ENCODE data around the gene SCAP. TPM values are rescaled to one million over a fixed set of nuclear protein-coding genes. Genes with fewer than 3 reads are reported as not detected.
"Not testable (repeated sequence)": the region's sequence is repeated elsewhere in the genome, so short reads cannot be mapped to it uniquely, and the experiment has no call there.

The SCAP gene
- total RNA-seq, 1 donor from 2014 or later: 43.1 TPM

DNA sequence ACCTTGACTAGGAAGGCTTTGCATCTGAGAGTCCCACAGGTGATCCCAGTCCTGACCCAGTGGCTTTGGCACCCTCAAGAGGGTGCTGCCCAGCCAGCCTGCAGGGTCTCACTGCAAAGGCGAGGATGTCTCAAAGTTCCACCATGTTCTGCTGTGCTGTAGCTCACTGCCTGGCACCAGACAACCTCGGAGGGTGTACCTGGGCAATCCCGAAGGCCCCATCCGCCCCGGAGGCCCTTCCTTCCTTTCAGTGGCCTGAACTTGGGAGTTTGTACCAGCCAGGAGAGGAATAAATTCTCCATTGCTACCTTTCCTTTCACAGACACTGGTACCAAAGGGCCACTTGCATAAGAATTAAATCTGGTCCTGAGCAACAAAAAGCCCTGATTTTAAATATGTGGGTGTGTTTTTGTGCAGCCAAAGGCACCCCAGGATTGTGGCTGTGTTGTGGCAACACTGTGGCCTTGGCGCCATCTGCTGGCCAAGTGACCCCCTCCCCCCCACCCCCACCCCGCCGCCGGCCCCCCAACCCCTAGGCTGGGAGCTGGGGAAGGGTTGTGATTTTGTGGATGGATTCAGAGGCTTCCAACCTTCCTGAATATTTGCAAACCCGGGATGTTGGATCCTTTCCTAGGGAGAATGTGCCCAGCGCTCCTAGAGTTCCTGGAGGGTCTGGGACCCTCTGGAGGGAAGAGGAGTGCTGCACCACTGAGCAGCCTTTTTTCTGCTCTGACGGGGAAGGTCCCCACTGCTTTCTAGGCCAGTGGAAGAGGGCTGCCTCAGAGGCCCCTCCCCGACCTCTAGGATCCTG is 104.6 kb downstream of the SCAP start:
- no peak for DNase-seq
- intact Hi-C loops (cut with micrococcal nuclease): no loop called here

DNA sequence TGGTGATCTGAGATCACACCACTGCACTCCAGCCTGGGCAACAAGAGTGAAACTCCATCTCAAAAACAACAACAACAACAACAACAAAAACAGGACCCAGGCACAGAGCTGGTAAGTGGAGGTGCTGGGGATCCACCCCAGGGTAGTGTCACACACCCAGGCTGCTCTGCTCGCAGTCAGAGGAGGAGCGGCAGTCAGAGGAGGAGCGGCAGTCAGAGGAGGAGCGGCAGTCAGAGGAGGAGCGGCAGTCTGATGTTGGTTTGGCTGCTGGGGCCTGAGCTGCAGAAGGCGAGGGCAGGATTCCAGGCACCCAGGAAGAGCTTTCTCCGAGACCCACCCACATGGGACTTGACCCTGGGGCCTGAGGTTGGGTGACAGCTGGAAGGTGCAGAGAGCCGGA is 105.7 kb downstream of the SCAP start:
- H3K36me3 ChIP-seq; H3K9me3 ChIP-seq (replicated peaks); H3K27me3 ChIP-seq (ENCODE audit: low read depth); H3K27ac ChIP-seq (replicated peaks); H3K4me3 ChIP-seq; H3K4me1 ChIP-seq; DNase-seq; intact Hi-C loops (cut with micrococcal nuclease): not testable (repeated sequence)

More for the DNA sequence above, 104.6 kb downstream of the SCAP start:
- TF ChIP-seq, protein P1, sequence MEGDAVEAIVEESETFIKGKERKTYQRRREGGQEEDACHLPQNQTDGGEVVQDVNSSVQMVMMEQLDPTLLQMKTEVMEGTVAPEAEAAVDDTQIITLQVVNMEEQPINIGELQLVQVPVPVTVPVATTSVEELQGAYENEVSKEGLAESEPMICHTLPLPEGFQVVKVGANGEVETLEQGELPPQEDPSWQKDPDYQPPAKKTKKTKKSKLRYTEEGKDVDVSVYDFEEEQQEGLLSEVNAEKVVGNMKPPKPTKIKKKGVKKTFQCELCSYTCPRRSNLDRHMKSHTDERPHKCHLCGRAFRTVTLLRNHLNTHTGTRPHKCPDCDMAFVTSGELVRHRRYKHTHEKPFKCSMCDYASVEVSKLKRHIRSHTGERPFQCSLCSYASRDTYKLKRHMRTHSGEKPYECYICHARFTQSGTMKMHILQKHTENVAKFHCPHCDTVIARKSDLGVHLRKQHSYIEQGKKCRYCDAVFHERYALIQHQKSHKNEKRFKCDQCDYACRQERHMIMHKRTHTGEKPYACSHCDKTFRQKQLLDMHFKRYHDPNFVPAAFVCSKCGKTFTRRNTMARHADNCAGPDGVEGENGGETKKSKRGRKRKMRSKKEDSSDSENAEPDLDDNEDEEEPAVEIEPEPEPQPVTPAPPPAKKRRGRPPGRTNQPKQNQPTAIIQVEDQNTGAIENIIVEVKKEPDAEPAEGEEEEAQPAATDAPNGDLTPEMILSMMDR (IDR thresholded peaks at IDR 0.05; ENCODE audit: borderline replicate concordance): peak; percentile 60
- Histone ChIP-seq H3K4me1 (no peaks in the 10 kb centered on the region), H3K9me3 (replicated peaks) (no peaks in the 10 kb centered on the region), H3K27ac (replicated peaks) (no peak overlapping the region), H3K36me3 (no peaks in the 10 kb centered on the region), H3K27me3 (ENCODE audit: low read depth) (peaks cover 4% of the 10 kb centered on the region), H3K4me3 (no peak overlapping the region)

DNA sequence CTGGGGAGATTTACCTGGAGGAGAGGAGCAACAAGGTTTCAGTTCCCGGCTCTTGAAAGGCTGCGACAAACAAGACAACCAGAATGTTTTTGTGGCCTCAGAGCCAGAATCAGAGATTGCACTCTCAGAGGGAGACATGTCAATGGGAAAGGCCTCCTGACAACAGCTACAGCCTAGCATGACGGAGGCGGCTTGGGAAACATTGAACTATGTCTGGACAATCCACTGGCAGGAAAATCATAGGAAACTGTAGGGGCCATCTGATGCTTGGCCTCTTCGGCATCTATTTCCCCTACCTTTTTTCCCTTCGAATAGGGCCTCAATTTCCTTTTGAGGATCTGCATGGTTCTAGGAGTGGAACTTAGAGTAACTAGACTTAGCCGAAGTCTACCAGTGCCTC is 108.1 kb downstream of the SCAP start:
- H3K9me3 ChIP-seq (replicated peaks): no peaks in the 10 kb centered on the region
- no peak overlapping the region for H3K27ac ChIP-seq (replicated peaks)
- TF ChIP-seq, protein P1 (IDR thresholded peaks at IDR 0.05; ENCODE audit: borderline replicate concordance): no peak
- peaks cover 4% of the 10 kb centered on the region for H3K27me3 ChIP-seq (ENCODE audit: low read depth)
- H3K36me3 ChIP-seq: no peaks in the 10 kb centered on the region
- DNase-seq: no peak
- intact Hi-C loops (cut with micrococcal nuclease): no loop called here
- H3K4me1 ChIP-seq: peaks cover 12% of the 10 kb centered on the region
- no peak overlapping the region for H3K4me3 ChIP-seq

DNA sequence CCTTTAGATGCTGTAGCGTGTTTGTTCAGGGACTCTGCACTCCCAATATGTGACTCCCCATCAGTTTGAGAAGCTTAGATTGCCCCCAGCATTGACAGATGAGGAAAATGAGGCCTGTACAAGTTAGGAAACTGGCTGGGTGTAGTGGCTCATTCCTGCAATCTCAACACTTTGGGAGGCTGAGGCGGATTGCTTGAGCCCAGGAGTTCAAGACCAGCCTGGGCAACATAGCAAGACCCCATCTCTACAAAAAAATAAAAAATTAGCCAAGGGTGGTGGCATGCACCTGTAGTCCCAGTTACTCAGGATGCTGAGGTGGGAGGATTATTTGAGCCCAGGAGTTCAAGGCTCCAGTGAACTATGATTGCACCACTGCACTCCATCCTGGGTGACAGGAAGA is 108.9 kb downstream of the SCAP start:
- DNase-seq: no peak
- intact Hi-C loops (cut with micrococcal nuclease): no loop called here
- TF ChIP-seq, protein P1 (IDR thresholded peaks at IDR 0.05; ENCODE audit: borderline replicate concordance): no peak
- Histone ChIP-seq H3K27me3 (ENCODE audit: low read depth) (peaks cover 4% of the 10 kb centered on the region), H3K36me3 (no peaks in the 10 kb centered on the region), H3K4me1 (peaks cover 12% of the 10 kb centered on the region), H3K9me3 (replicated peaks) (no peaks in the 10 kb centered on the region), H3K27ac (replicated peaks) (no peak overlapping the region), H3K4me3 (no peak overlapping the region)

DNA sequence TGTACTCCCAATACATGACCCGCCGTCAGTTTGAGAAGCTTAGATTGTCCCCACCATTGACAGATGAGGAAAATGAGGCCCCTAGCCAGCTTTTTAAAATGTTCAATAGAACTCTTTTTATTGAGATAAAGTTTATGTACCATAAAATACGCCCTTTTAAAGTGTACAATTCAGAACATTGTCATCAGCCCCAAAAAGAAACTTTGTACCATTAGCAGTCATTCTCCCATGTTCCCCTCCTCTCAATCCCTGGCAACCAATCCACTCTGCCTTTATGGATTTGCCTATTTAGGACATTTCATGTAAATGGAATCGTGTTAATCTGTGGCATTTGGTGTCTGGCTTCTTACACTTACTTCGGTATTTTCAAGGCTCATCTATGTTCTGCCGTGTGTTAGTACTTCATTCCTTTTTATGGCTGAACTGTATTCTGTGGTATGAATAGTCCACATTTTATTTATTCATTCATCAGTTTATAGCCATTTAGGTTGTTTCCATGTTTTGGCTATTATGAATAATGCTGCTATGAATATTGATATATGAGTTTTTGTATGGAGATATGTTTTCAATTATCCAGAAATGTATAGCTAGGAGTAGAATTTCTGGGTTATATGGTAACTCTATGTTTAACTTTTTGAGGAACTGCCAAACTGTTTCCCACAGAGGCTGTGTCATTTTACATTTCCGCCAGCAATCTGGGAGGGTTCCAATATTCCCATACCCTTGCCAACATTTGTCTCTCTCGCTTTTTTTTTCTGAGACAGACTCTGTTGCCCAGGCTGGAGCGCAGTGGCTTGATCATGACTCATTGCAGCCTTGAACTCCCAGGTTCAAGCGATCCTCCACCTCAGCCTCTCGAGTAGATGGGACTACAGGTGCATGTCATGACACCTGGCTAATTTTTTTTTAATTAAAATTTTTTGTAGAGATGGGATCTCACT is 110.3 kb downstream of the SCAP start:
- no peaks in the 10 kb centered on the region for H3K36me3 ChIP-seq
- H3K27me3 ChIP-seq (ENCODE audit: low read depth): no peaks in the 10 kb centered on the region
- intact Hi-C loops (cut with micrococcal nuclease): no loop called here
- no peak overlapping the region for H3K4me3 ChIP-seq
- TF ChIP-seq, protein P1 (IDR thresholded peaks at IDR 0.05; ENCODE audit: borderline replicate concordance): no peak
- H3K9me3 ChIP-seq (replicated peaks): peaks cover under 1% of the 10 kb centered on the region
- H3K4me1 ChIP-seq: peaks cover 12% of the 10 kb centered on the region
- no peak for DNase-seq
- H3K27ac ChIP-seq (replicated peaks): no peak overlapping the region

Other genes starting within 250 kb of the SCAP start
- 13.5 TPM for gene KIF9, start 193.1 kb downstream of the SCAP start, total RNA-seq
- gene KLHL18, start 193.0 kb downstream of the SCAP start, total RNA-seq: 54.7 TPM
- gene PTPN23, start 94.9 kb downstream of the SCAP start, total RNA-seq: 20.0 TPM
- 20.4 TPM for gene ELP6, start 37.8 kb upstream of the SCAP start, total RNA-seq
- 0.22 TPM for gene CSPG5, start 102.9 kb upstream of the SCAP start, total RNA-seq

Measured in left ventricle myocardium inferior (tissue), 1 donor.